ENCODE measurements around the gene ZNF536. TPM values are rescaled to one million over a fixed set of nuclear protein-coding genes. Genes with fewer than 3 reads are reported as not detected.

The ZNF536 gene
- total RNA-seq, 4 donors from 2014 or later: 0.44 to 7.4 (median 0.88) TPM

GRCh38 chr19:30566681-30567420 lies 194.7 kb downstream of the ZNF536 start:
- DNase-seq: no peak
- TF ChIP-seq CTCF (IDR thresholded peaks at IDR 0.05) (no peak), POLR2A (IDR thresholded peaks at IDR 0.05) (no peak)
- Histone ChIP-seq H3K4me3 (no peak overlapping the region), H3K9me3 (no peaks in the 10 kb centered on the region), H3K36me3 (no peaks in the 10 kb centered on the region), H3K27ac (no peak overlapping the region), H3K27me3 (no peaks in the 10 kb centered on the region), H3K4me1 (no peaks in the 10 kb centered on the region)
- 68 to 79% methylated on average over 9 to 15 of the region's 22 CpGs for WGBS, 2 donors
- intact Hi-C loops (cut with DNase I): no loop called here

- H3K4me3 ChIP-seq: no peak overlapping the region
- H3K27me3 ChIP-seq: no peaks in the 10 kb centered on the region
- no peaks in the 10 kb centered on the region for H3K9me3 ChIP-seq
- intact Hi-C loops (cut with DNase I): no loop called here
- no peak for DNase-seq
- TF ChIP-seq CTCF (IDR thresholded peaks at IDR 0.05): no peak
- TF ChIP-seq POLR2A (IDR thresholded peaks at IDR 0.05): no peak
- WGBS, 2 donors: 34 to 38% methylated on average over 8 to 15 of the region's 15 CpGs
- H3K36me3 ChIP-seq: no peaks in the 10 kb centered on the region
- no peak overlapping the region for H3K27ac ChIP-seq
- H3K4me1 ChIP-seq: no peaks in the 10 kb centered on the region
Observed at GRCh38 chr19:30567536-30568232, 195.5 kb downstream of the ZNF536 start.

DNA sequence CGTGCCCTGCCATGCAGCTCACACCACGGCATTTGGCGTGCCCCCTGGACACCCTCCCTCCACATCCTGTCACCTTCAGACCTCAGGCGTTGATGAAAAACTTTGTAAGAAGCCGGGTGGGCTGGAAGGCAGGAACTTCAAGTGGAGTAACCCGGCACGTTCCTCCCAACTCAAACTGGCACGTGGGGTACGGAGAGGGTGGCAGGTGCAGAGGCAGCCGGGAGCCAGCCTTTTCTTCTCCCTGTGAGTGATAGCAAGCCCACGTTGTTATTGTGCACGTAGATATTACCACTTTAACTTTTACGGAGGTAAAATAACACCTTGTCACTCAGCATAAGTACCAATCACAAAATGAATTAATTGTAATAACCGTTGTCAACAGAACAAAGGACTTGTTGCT lies 198.0 kb downstream of the ZNF536 start:
- 78 to 86% methylated on average over 9 to 14 of the region's 14 CpGs for WGBS, 2 donors
- no peaks in the 10 kb centered on the region for H3K27me3 ChIP-seq
- TF ChIP-seq CTCF (IDR thresholded peaks at IDR 0.05) (no peak), POLR2A (IDR thresholded peaks at IDR 0.05) (no peak)

GRCh38 chr19:30577551-30578105 lies 205.4 kb downstream of the ZNF536 start:
- H3K4me1 ChIP-seq: no peaks in the 10 kb centered on the region
- H3K36me3 ChIP-seq: no peaks in the 10 kb centered on the region
- intact Hi-C loops (cut with DNase I): no loop called here
- no peak overlapping the region for H3K4me3 ChIP-seq
- TF ChIP-seq POLR2A (IDR thresholded peaks at IDR 0.05) (no peak), CTCF (IDR thresholded peaks at IDR 0.05) (no peak)
- 59 to 72% methylated on average over 6 of the region's 6 CpGs for WGBS, 2 donors
- no peaks in the 10 kb centered on the region for H3K27me3 ChIP-seq
- no peaks in the 10 kb centered on the region for H3K9me3 ChIP-seq
- H3K27ac ChIP-seq: no peak overlapping the region
- no peak for DNase-seq

More for the DNA sequence above, 198.0 kb downstream of the ZNF536 start:
- H3K4me3 ChIP-seq: no peak overlapping the region
- no peak overlapping the region for H3K27ac ChIP-seq
- intact Hi-C loops (cut with DNase I): no loop called here
- no peaks in the 10 kb centered on the region for H3K36me3 ChIP-seq
- H3K4me1 ChIP-seq: no peaks in the 10 kb centered on the region
- H3K9me3 ChIP-seq: no peaks in the 10 kb centered on the region
- DNase-seq: no peak

GRCh38 chr19:30579419-30579818 lies 207.2 kb downstream of the ZNF536 start:
- Histone ChIP-seq H3K4me1 (no peaks in the 10 kb centered on the region), H3K27me3 (no peaks in the 10 kb centered on the region), H3K27ac (no peak overlapping the region), H3K4me3 (no peak overlapping the region), H3K36me3 (no peaks in the 10 kb centered on the region), H3K9me3 (no peaks in the 10 kb centered on the region)
- no peak for DNase-seq
- intact Hi-C loops (cut with DNase I): no loop called here
- WGBS, 2 donors: 58% methylated on average over 3 of the region's 3 CpGs; no CpG with 5 or more reads in 1 of the 2 donors
- TF ChIP-seq POLR2A (IDR thresholded peaks at IDR 0.05): no peak

All from esophagus squamous epithelium (tissue), 5 donors.